ENCODE results near the gene COL6A5.

The COL6A5 gene

GRCh38 chr3:130516645-130517512, 171.4 kb downstream of the COL6A5 start, which contains the start of gene COL6A6:
COL6A6 (plus strand) TSS chr3:130517177; CDS start chr3:130560365, 43,188 bp downstream.
- no peak for DNase-seq (ENCODE audit: low spot score)
- TF ChIP-seq CTCF (IDR thresholded peaks at IDR 0.05; ENCODE audit: borderline replicate concordance, control extremely low read depth, extremely low read depth, insufficient read depth, missing control alignments) = no peak
- in situ Hi-C loops (cut with MboI; ENCODE audit: low sequenced_read_pairs, unreplicated experiment) = no loop called here

GRCh38 chr3:130517602-130518001, 172.1 kb downstream of the COL6A5 start:
- no peak for TF ChIP-seq CTCF (IDR thresholded peaks at IDR 0.05; ENCODE audit: borderline replicate concordance, control extremely low read depth, extremely low read depth, insufficient read depth, missing control alignments)
- in situ Hi-C loops (cut with MboI; ENCODE audit: low sequenced_read_pairs, unreplicated experiment) = no loop called here
- no peak for DNase-seq (ENCODE audit: low spot score)

- in situ Hi-C loops (cut with MboI; ENCODE audit: low sequenced_read_pairs, unreplicated experiment) = no loop called here
- no peak for TF ChIP-seq CTCF (IDR thresholded peaks at IDR 0.05; ENCODE audit: borderline replicate concordance, control extremely low read depth, extremely low read depth, insufficient read depth, missing control alignments)
- DNase-seq (ENCODE audit: low spot score) = no peak
Observed at GRCh38 chr3:130519754-130520153, 174.3 kb downstream of the COL6A5 start.

GRCh38 chr3:130522399-130522798, 176.9 kb downstream of the COL6A5 start:
- no peak for DNase-seq (ENCODE audit: low spot score)
- TF ChIP-seq CTCF (IDR thresholded peaks at IDR 0.05; ENCODE audit: borderline replicate concordance, control extremely low read depth, extremely low read depth, insufficient read depth, missing control alignments) = no peak

GRCh38 chr3:130527426-130527825, 182.0 kb downstream of the COL6A5 start:
- in situ Hi-C loops (cut with MboI; ENCODE audit: low sequenced_read_pairs, unreplicated experiment) = no loop called here
- no peak for TF ChIP-seq CTCF (IDR thresholded peaks at IDR 0.05; ENCODE audit: borderline replicate concordance, control extremely low read depth, extremely low read depth, insufficient read depth, missing control alignments)
- DNase-seq (ENCODE audit: low spot score) = no peak

More at GRCh38 chr3:130522399-130522798, 176.9 kb downstream of the COL6A5 start:
- in situ Hi-C loops (cut with MboI; ENCODE audit: low sequenced_read_pairs, unreplicated experiment) = no loop called here

GRCh38 chr3:130528120-130528519, 182.6 kb downstream of the COL6A5 start:
- in situ Hi-C loops (cut with MboI; ENCODE audit: low sequenced_read_pairs, unreplicated experiment) = no loop called here
- no peak for TF ChIP-seq CTCF (IDR thresholded peaks at IDR 0.05; ENCODE audit: borderline replicate concordance, control extremely low read depth, extremely low read depth, insufficient read depth, missing control alignments)
- no peak for DNase-seq (ENCODE audit: low spot score)

All from GM13976 (cell line).